GM12864 (cell line): Measurements from ENCODE around the gene AGXT.

Source experiments
- DNase-seq: peaks from one replicate; pipeline ENCODE4 v3.0.0-alpha.2; 2011; ENCODE audit warnings: low read depth
- H3K4me3 ChIP-seq: 2 replicates; pipeline ENCODE4 v1.5.1; 2011; ENCODE audit warnings: mild to moderate bottlenecking, low read depth, low read length, control low read depth
- TF ChIP-seq, protein P1 (sequence below): IDR thresholded peaks from 2 replicates; pipeline ENCODE4 v1.5.1; 2011; ENCODE audit warnings: low read depth, mild to moderate bottlenecking, moderate library complexity, low read length, control low read depth, inconsistent platforms; ENCODE audit errors: missing control alignments

AGXT gene

DNA sequence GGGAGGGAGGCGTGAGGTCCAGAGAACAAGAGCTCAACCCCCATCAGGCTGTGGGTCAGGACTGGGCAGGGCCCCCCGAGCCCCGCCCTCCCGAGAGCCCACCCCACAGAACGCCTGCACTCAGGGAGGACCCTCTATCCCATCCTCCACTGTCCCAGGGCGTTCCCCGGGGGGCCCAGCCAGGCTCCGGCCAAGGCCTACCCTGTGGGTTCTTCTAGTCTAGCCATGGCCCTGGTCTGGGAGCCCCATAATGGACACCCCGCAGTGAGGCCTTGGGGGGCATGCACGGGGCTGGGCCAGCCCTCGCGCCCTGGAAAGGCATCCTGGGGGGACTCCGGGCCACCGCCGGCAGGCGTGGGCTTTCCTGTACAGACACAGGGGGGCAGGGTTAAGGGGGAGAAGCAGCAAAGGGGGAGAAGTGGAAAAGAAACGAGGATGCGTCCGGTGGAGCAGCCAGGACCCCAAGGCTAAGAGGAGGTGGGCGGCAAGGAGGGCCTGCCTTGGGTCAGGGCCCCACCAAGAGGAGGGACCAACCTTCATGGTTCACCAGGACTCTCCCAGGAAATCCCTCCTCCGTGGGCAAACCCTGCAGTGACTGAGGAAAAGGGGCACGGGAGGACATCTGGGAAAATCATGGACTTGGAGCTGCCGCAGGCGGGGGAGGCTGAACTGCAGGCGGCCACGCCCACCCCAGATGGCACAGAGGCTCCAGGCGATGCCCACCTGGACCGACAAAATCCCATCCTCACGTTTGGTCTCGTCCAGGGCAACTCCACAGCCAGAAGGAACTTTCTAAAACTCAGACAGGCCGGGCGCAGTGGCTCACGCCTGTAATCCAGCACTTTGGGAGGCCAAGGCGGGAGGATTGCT lies 34.8 kb downstream of the AGXT start:
- H3K4me3 ChIP-seq: no peak overlapping the region
- TF ChIP-seq, protein P1, sequence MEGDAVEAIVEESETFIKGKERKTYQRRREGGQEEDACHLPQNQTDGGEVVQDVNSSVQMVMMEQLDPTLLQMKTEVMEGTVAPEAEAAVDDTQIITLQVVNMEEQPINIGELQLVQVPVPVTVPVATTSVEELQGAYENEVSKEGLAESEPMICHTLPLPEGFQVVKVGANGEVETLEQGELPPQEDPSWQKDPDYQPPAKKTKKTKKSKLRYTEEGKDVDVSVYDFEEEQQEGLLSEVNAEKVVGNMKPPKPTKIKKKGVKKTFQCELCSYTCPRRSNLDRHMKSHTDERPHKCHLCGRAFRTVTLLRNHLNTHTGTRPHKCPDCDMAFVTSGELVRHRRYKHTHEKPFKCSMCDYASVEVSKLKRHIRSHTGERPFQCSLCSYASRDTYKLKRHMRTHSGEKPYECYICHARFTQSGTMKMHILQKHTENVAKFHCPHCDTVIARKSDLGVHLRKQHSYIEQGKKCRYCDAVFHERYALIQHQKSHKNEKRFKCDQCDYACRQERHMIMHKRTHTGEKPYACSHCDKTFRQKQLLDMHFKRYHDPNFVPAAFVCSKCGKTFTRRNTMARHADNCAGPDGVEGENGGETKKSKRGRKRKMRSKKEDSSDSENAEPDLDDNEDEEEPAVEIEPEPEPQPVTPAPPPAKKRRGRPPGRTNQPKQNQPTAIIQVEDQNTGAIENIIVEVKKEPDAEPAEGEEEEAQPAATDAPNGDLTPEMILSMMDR: no peak
- DNase-seq: no peak

DNA sequence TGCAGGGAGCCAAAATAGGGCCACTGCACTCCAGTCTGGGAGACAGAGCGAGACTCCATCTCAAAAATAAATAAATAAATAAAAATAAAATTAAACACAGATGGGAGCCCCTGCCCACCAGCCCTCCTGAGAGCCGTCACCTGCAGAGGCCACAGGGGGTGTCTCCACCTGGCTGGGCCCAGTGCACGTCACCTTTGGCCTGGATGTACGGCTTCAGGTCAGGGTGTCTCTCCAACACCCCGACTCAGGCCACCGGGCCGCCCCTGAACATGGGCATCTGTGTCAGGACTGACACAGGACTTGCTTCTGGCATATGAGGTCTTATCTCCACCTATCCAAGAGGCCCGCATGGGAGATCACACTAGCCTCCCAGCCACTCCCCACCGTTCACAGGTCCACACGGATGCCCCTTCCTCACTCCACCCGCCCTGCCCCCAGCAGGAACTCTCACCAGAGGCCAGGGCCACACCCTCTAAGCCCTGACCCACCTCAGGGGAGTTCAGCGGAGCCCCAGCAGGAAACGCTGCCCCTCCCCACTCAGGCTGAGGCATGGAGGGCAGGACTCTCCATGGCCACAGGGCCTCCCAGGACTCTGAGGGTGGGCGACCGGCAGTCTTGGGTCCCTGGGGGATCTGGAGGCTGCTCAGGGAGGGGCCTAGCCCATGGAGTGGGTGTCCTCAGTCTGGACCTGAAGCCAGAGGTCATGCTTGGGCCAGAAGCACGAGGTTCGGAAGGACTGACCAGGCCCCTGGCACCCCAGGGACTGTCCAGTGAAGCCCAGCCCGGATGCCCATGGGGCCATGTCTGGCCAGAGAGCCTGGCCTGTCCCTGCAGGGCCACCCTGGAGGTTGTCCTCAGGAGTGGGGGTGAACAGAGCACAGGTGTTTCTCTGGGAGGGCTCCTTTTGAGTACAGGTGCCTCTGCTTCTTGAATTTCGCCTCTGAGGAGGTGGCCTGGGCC lies 35.9 kb downstream of the AGXT start:
- no peak overlapping the region for H3K4me3 ChIP-seq
- TF ChIP-seq, protein P1: no peak
- no peak for DNase-seq

DNA sequence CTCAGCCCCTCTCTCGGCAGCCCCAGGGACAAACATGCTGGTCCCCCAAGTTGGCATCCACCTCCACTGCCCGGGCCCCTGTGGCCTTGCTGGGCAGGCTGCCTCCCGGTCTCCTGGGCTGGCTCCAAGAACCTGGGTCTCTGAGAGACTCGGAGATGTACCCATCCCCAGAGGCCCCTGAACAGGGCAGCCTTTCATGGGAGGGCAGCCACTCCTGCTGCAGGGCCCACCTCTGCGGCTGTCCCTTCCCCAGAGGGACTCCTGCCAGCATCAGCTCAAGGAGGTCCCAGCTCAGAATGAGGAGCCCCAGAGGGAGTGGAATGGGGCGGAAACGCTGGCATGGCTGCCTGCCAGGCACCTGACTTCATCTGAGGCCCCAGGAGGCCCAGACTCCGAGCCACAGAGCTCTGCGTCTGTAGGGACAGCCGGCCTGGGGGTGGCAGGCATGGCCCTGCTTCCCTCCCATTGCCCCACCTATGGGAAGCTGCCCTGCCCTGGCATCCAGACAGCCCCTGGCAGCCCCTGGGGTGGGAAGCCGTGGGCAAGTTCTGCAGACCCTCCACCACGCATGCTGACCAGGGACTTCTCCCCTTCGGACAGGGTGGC lies 36.7 kb downstream of the AGXT start:
- H3K4me3 ChIP-seq: no peak overlapping the region
- TF ChIP-seq, protein P1: no peak
- no peak for DNase-seq

DNA sequence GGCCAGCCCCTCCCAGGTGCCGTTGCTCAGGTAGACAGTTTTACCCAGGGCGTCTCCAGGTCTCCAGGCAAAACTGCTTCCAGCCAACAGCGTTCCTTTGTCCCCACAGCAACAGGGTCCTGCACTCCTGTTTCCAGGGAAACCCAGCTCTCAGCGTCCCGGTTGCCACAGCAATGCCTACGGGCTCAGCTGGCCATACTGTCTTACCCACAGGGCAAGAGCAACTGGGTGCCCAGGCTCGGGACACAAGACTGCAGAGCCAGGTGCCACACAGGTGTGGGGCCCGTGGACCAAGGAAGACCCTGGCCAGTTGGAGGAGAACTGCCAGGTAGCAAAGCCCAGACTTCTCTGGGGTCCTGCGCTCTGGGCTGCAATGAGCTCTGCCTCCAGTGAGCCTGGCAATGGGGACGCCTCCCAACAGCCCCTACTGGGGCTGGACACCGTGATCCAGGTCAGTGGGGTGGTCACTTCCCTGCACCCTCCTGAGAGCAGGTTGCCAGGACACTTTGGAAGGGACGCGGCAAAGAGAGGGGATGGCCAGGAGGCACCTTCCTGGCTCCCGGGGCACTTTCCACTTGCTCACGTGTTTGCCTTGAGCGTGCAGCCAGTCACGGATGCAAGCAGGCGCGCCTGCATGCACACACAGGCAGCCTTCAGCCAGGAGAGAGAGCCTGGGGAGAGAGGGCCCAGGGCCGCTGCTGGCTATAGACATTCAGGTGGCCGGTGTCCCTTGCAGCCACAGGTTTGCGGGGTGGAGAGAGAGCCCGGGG lies 37.7 kb downstream of the AGXT start, which contains the start of gene CROCC2:
CROCC2 (plus strand) TSS at position 196 of the 770 bp plus-strand sequence; CDS start at position 374, 178 bp downstream.
- no peak for DNase-seq
- H3K4me3 ChIP-seq: no peak within 1 kb of the TSS
- TF ChIP-seq, protein P1: no peak

DNA sequence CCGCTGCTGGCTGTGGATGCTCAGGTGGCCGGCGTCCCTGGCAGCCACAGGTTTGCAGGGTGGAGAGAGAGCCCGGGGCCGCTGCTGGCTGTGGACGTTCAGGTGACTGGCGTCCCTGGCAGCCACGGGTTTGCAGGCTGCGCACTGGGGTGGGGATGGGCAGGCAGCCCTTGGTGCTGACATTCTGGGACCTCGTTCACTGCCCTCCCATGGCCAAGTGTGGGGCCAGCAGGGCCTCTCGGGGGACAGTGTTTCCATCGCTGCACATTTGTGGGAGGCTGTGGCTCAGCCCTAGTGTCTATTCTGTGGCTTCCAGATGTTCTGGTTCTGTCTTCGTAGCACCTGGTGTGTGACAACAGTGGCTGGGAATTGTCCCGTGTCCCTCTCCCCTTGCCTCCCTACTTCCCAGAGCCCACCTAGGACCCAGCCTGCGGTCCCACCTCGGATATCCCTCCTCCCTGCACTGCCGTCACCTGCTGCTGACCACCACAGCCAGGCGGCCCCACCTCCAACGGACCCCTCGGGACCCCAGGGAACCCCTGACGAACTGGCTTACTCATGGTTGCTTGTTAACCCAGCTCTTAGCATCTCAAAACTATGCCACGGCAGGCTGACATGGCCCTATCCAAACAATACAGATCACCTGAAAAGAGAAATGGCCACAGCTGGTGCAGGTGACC lies 38.4 kb downstream of the AGXT start:
- H3K4me3 ChIP-seq: no peak overlapping the region
- DNase-seq: no peak
- TF ChIP-seq, protein P1: no peak
